ENCODE data around the gene JADE2.

DNA sequence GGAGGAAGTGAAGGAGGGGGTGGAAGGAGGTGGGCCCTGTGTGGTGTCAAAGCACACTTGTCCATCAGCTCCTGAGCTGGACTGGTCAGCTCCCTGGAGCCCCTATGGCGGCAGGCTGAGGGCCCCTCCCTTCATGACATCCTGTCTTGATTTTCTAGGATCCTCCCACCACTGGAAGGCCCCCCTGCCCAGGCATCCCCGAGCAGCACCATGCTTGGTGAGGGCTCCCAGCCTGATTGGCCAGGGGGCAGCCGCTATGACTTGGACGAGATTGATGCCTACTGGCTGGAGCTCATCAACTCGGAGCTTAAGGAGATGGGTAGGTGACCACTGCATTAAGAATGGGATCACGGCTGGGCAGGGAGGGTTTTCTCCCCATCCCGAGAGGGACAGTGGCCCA lies 34.2 kb downstream of the JADE2 start:
- TF ChIP-seq, protein P1, sequence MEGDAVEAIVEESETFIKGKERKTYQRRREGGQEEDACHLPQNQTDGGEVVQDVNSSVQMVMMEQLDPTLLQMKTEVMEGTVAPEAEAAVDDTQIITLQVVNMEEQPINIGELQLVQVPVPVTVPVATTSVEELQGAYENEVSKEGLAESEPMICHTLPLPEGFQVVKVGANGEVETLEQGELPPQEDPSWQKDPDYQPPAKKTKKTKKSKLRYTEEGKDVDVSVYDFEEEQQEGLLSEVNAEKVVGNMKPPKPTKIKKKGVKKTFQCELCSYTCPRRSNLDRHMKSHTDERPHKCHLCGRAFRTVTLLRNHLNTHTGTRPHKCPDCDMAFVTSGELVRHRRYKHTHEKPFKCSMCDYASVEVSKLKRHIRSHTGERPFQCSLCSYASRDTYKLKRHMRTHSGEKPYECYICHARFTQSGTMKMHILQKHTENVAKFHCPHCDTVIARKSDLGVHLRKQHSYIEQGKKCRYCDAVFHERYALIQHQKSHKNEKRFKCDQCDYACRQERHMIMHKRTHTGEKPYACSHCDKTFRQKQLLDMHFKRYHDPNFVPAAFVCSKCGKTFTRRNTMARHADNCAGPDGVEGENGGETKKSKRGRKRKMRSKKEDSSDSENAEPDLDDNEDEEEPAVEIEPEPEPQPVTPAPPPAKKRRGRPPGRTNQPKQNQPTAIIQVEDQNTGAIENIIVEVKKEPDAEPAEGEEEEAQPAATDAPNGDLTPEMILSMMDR (IDR thresholded peaks at IDR 0.05): no peak
- TF ChIP-seq POLR2A (IDR thresholded peaks at IDR 0.05): no peak
